Retinal pigment epithelial cell (primary cell): ENCODE measurements around the gene EIF4E3.

ENCODE experiments used
- DNase-seq: peaks from one replicate; pipeline ENCODE4 v3.0.0-alpha.2; 2010; ENCODE audit warnings: low read depth
- H3K4me3 ChIP-seq: 2 replicates; pipeline ENCODE4 v1.5.1; 2011; ENCODE audit warnings: mild to moderate bottlenecking, low read length, control low read depth, moderate library complexity
- CTCF ChIP-seq: conservative IDR thresholded peaks from 2 replicates; pipeline ENCODE4 v1.5.1; 2011; ENCODE audit warnings: low read depth, low read length, control low read depth, inconsistent platforms

EIF4E3 gene

GRCh38 chr3:71662056-71662455, 63.1 kb downstream of the EIF4E3 start:
- TF ChIP-seq CTCF = no peak
- no peak for DNase-seq
- no peak overlapping the region for H3K4me3 ChIP-seq

- no peak for DNase-seq
- H3K4me3 ChIP-seq = no peak overlapping the region
- no peak for TF ChIP-seq CTCF
These were observed 65.2 kb downstream of the EIF4E3 start for GRCh38 chr3:71659864-71660591.

GRCh38 chr3:71657831-71658530, 67.2 kb downstream of the EIF4E3 start:
- no peak overlapping the region for H3K4me3 ChIP-seq
- TF ChIP-seq CTCF = no peak
- peak; percentile 69 for DNase-seq

GRCh38 chr3:71655061-71655460, 70.1 kb downstream of the EIF4E3 start:
- TF ChIP-seq CTCF = no peak
- no peak overlapping the region for H3K4me3 ChIP-seq
- DNase-seq = no peak

- TF ChIP-seq CTCF = no peak
- DNase-seq = no peak
- H3K4me3 ChIP-seq = no peak overlapping the region
These were observed 71.8 kb downstream of the EIF4E3 start for GRCh38 chr3:71653414-71653807.

GRCh38 chr3:71652781-71653413, 72.3 kb downstream of the EIF4E3 start:
- H3K4me3 ChIP-seq = no peak overlapping the region
- TF ChIP-seq CTCF = peak; percentile 44
- peak; percentile 27 for DNase-seq

GRCh38 chr3:71651625-71652024, 73.6 kb downstream of the EIF4E3 start:
- H3K4me3 ChIP-seq = no peak overlapping the region
- TF ChIP-seq CTCF = no peak
- DNase-seq = no peak
